DMS53 treated with DMSO at 0.1 percent for 48 hours (cell line): ENCODE data around the gene SPIRE1.
"Not testable (repeated sequence)": the region's sequence is repeated elsewhere in the genome, so short reads cannot be mapped to it uniquely, and the experiment has no call there.

Experiments
- DNase-seq: peaks from one replicate; lab custom pipeline; 2025; ENCODE audit not compliant: unreplicated experiment; lab: John Stamatoyannopoulos, UW

Gene SPIRE1

GRCh38 chr18:12556946-12557806, 100.7 kb downstream of the SPIRE1 start:
- no peak for DNase-seq

- no peak for DNase-seq
Observed at GRCh38 chr18:12554796-12555388, 103.0 kb downstream of the SPIRE1 start.

GRCh38 chr18:12552879-12553242, 105.0 kb downstream of the SPIRE1 start:
- DNase-seq: no peak

- not testable (repeated sequence) for DNase-seq
Observed at GRCh38 chr18:12551943-12552878, 105.7 kb downstream of the SPIRE1 start.

- not testable (repeated sequence) for DNase-seq
Observed at GRCh38 chr18:12551466-12551865, 106.4 kb downstream of the SPIRE1 start.

- DNase-seq: no peak
Observed at GRCh38 chr18:12543697-12544096, 114.2 kb downstream of the SPIRE1 start.

GRCh38 chr18:12540751-12541150, 117.2 kb downstream of the SPIRE1 start:
- no peak for DNase-seq

- not testable (repeated sequence) for DNase-seq
Observed at GRCh38 chr18:12539158-12539557, 118.7 kb downstream of the SPIRE1 start.

- no peak for DNase-seq
Observed at GRCh38 chr18:12534820-12535219, 123.1 kb downstream of the SPIRE1 start.

- DNase-seq: no peak
Observed at GRCh38 chr18:12532661-12533060, 125.2 kb downstream of the SPIRE1 start.

GRCh38 chr18:12531749-12532148, 126.2 kb downstream of the SPIRE1 start:
- no peak for DNase-seq

- no peak for DNase-seq
Observed at GRCh38 chr18:12520442-12520992, 137.4 kb downstream of the SPIRE1 start.

- no peak for DNase-seq
Observed at GRCh38 chr18:12518832-12519531, 138.9 kb downstream of the SPIRE1 start.

GRCh38 chr18:12518326-12518725, 139.6 kb downstream of the SPIRE1 start:
- no peak for DNase-seq

- no peak for DNase-seq
Observed at GRCh38 chr18:12517142-12517825, 140.6 kb downstream of the SPIRE1 start.

GRCh38 chr18:12516049-12516630, 141.8 kb downstream of the SPIRE1 start:
- no peak for DNase-seq

GRCh38 chr18:12515550-12515949, 142.4 kb downstream of the SPIRE1 start:
- no peak for DNase-seq

- DNase-seq: no peak
Observed at GRCh38 chr18:12507007-12507406, 150.9 kb downstream of the SPIRE1 start.

GRCh38 chr18:12500986-12501385, 156.9 kb downstream of the SPIRE1 start:
- no peak for DNase-seq

GRCh38 chr18:12497839-12498238, 160.1 kb downstream of the SPIRE1 start:
- DNase-seq: no peak
